NCI-H526 (cell line): ENCODE measurements around the gene DENND5B.
"Not testable (repeated sequence)": the region's sequence is repeated elsewhere in the genome, so short reads cannot be mapped to it uniquely, and the experiment has no call there.

Experiments
- DNase-seq, 2 experiments: peaks; one replicate each; lab custom pipeline; 2025; lab: John Stamatoyannopoulos, UW

Gene DENND5B

GRCh38 chr12:31506515-31507306 lies 84.2 kb downstream of the DENND5B start:
- no peak for DNase-seq

DNA sequence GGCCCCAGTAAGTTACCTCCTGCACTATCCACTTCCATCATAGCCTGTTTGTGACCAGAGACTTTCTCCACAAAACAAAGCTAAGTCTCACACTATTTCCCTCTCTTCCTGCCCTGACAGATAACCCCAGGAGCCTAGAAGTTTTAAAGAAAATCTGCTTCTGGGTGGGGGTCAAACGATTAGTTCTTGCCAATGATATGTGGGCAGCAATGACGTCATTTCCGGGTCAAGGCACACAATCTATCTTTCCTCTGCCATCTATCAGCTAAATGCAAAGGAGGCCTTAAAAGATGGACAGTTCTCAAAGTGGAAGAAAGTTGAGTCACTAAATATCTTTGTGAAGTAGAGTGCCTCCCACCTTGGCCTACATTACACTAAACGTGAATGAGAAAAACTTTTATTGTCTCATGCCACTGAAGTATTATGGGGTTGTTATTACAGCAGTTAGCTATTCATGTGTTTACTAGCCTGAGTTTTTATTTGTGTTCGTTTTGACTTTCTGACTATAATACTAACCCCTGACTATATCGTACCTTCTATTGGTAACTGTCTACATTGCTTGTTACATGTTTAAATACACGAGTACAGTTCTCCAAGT lies 86.2 kb downstream of the DENND5B start:
- no peak for DNase-seq

DNA sequence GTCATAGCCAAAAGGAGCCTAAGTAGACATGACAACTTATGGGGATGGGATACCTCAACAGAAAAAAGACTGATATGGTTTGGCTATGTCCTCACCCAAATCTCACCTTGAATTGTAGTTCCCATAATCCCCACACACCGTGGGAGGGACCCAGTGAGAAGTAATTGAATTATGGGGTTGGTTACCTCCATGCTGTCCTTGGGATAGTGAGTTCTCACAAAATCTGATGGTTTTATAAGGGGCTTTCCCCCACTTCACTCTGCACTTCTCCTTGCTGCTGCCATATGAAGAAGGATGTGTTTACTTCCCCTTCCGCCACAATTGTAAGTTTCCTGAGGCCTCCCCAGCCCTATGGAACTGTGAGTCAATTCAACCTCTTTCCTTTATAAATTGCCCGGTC lies 89.9 kb downstream of the DENND5B start:
- DNase-seq, result not testable (repeated sequence)

DNA sequence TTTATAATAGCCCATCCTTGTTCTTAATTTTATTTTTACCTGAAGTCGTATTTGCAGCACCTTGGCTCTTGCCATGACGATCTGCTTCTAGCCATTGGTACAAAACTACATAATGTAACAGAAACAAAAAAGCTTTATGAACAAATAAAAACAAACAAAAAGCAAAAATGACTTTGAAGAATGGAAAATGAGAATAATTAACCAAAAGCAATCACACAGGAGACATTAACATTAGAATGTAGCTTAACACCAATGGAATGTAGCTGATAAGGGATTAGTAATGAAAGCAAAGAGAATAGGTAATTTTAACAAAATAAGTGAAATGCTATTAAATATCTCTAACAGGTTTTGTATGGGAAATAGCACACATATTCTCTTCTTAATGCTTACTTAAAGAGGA lies 91.4 kb downstream of the DENND5B start:
- no peak for DNase-seq

- DNase-seq, result no peak
These were observed 92.5 kb downstream of the DENND5B start for GRCh38 chr12:31498424-31498823.

DNA sequence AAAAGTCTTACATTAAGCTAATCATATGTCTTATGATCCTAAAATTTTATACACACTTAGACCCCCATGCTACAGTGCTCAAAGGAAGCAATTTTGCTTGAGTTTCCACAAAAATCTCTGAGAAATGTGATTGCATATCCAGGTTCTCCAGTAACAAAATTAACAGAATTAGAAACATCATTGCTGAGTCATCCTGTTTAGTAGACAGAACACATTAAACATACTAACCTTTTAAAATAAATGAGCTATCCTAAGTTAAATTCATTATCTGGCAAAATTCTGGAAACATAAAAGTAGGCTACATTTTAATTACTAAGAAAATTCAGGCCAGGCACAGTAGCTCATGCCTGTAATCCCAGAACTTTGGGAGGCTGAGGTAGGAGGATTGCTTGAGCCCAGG lies 94.7 kb downstream of the DENND5B start:
- no peak for DNase-seq

GRCh38 chr12:31494455-31494854 lies 96.5 kb downstream of the DENND5B start:
- no peak for DNase-seq

- DNase-seq, result no peak
These were observed 98.2 kb downstream of the DENND5B start for GRCh38 chr12:31492599-31493196.

DNA sequence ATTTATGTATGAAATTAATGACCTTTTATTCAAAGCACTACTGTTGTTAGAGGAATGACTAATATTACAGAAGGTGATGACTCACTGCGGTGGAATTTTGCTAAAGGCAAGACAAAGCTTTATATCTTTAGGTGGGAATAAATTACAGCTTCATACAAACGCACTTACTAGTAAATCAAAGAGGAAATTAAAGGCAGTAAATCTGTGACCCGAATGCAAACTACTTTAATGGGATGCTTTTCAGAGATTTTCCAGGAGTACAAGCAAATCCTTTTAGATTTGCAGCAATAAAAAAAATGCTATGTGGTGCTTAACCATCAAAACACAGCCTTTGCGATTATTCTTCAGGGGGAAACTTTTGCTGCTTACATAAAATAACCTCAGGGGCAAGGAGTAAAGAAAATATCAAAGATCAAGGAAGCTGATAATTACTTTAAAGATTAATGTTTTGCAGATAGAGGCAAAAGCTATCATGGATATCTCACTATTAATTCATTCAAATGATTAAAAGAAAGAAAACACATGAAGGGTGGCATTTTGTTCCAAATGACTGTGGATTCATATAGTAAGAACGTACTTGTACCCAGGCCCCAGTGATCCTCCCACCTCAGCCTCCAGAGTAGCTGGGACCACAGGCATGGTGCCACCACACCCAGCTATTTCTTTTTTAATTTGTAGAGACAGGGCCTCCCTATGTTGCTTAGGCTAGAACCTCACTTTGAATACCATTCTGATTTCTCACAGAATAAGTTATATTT lies 98.9 kb downstream of the DENND5B start:
- no peak for DNase-seq

GRCh38 chr12:31491241-31491794 lies 99.6 kb downstream of the DENND5B start:
- no peak for DNase-seq

DNA sequence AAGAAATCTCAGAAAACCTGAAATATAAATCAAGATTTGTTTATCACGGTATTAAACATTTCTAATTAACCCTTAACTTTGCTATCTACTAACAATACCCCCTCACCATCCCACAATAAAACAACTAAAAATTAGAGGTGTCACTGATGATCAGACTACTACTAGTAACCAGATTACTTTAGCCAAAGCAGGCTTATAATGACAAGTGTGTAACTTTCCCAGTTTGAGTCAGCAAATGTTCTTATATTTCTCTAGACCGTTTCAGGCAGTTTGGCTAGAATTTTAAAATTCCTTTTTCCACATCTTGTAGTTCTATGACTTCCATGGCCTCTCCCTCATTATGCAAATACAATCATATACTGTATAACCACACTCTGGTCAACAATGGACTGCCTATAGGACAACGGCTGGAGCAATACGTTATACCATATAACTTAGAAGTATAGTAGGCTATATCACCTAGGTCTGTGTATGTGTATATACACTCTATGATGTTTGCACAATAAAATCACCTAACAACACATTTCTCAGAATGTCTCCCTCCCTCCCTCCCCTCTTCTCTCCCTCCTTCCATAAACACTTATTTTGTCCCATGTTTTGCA lies 102.1 kb downstream of the DENND5B start:
- peak; percentile 18 to 38 for DNase-seq

GRCh38 chr12:31485571-31485970 lies 105.4 kb downstream of the DENND5B start:
- no peak for DNase-seq

GRCh38 chr12:31482816-31483215 lies 108.1 kb downstream of the DENND5B start:
- no peak for DNase-seq

DNA sequence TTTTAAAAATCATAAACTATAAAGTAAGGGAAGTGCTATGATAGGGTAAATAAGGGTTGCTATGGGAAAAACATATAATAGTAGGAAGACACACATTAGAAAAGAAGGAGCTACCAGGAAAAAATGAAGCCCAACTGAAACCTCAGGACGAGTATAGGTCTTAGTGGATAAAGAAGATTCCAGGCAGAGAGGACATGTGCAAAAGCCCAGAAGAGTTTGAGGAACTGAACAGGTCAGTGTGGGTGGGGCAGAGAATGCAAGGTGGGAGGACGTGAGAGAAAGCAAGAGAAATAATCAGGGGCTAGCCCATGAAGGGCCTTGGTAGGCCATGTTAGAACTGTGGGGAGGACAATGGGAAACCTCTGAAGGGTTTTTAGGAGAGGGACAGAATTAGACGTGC lies 109.5 kb downstream of the DENND5B start:
- no peak for DNase-seq

GRCh38 chr12:31479516-31480210 lies 111.3 kb downstream of the DENND5B start:
- DNase-seq, result no peak

- no peak for DNase-seq
These were observed 112.0 kb downstream of the DENND5B start for GRCh38 chr12:31478898-31479297.

- DNase-seq, result no peak
These were observed 112.5 kb downstream of the DENND5B start for GRCh38 chr12:31478425-31478824.

- no peak for DNase-seq
These were observed 113.2 kb downstream of the DENND5B start for GRCh38 chr12:31477687-31478086.

DNA sequence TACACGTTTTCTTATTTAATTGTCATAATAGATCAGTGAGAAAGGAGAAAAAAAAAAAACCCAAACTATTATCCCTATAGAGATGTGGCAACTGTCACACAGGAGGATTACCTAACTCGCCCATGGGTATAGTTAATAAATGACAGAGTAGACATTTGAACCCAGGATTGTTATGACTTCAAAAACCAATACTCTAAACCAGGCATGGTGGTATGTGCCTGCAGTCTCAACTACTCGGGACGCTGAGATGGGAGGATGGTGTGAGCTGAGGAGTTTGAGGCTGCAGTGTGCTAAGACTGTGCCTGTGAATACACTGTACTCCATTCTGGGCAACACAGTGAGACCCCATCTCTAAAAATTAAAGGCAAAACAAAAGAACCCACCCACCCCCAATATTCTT lies 114.5 kb downstream of the DENND5B start:
- no peak for DNase-seq

DNA sequence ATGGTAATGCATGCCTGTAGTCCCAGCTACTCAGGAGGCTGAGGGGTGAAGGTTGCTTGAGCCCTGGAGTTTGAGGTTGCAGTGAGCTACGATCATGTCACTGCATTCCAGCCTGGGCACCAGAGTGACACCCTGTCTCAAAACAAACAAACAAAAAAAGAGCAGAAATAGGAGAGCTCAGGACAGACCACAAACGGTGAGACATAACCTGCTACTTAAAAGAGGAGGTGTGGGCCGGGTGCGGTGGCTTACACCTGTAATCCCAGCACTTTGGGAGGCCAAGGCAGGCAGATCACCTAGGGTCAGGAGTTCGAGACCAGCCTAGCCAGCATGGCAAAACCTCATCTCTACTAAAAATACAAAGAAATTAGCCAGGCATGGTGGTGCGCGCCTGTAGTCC lies 115.3 kb downstream of the DENND5B start:
- not testable (repeated sequence) for DNase-seq

DNA sequence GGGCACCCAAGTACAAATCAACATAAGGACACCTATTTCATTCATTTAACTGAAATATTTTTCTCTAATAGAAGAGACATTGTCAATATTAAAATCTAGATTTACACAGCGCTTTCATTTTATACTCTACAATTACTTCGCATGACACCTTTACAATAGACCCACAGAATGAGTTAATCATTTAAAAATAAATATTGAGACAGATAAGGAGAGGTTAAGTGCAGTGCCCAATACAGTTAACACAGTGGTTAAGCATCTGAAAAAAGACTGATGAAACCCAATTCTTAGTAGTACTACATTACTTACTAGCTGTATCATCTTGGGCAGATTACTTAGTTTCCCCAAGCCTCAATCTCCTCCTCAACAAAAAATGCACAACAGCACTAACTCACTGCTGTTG lies 116.2 kb downstream of the DENND5B start:
- no peak for DNase-seq
